ENCODE results near the gene TRDMT1.

TRDMT1 gene

GRCh38 chr10:17109475-17110207 lies 91.8 kb downstream of the TRDMT1 start:
- in situ Hi-C loops (cut with MboI; ENCODE audit: low pct_unique_long_range_greater_than_20kb, low sequenced_read_pairs, unreplicated experiment), result no loop called here
- DNase-seq (ENCODE audit: low spot score), result no peak
- TF ChIP-seq, protein P1, sequence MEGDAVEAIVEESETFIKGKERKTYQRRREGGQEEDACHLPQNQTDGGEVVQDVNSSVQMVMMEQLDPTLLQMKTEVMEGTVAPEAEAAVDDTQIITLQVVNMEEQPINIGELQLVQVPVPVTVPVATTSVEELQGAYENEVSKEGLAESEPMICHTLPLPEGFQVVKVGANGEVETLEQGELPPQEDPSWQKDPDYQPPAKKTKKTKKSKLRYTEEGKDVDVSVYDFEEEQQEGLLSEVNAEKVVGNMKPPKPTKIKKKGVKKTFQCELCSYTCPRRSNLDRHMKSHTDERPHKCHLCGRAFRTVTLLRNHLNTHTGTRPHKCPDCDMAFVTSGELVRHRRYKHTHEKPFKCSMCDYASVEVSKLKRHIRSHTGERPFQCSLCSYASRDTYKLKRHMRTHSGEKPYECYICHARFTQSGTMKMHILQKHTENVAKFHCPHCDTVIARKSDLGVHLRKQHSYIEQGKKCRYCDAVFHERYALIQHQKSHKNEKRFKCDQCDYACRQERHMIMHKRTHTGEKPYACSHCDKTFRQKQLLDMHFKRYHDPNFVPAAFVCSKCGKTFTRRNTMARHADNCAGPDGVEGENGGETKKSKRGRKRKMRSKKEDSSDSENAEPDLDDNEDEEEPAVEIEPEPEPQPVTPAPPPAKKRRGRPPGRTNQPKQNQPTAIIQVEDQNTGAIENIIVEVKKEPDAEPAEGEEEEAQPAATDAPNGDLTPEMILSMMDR (IDR thresholded peaks at IDR 0.05; ENCODE audit: extremely low read depth, insufficient read depth, missing control alignments), result no peak

GRCh38 chr10:17109046-17109445 lies 92.4 kb downstream of the TRDMT1 start:
- DNase-seq (ENCODE audit: low spot score), result no peak
- in situ Hi-C loops (cut with MboI; ENCODE audit: low pct_unique_long_range_greater_than_20kb, low sequenced_read_pairs, unreplicated experiment), result no loop called here
- TF ChIP-seq, protein P1 (IDR thresholded peaks at IDR 0.05; ENCODE audit: extremely low read depth, insufficient read depth, missing control alignments), result no peak

- TF ChIP-seq, protein P1 (IDR thresholded peaks at IDR 0.05; ENCODE audit: extremely low read depth, insufficient read depth, missing control alignments), result no peak
- in situ Hi-C loops (cut with MboI; ENCODE audit: low pct_unique_long_range_greater_than_20kb, low sequenced_read_pairs, unreplicated experiment), result no loop called here
- no peak for DNase-seq (ENCODE audit: low spot score)
These were observed 94.5 kb downstream of the TRDMT1 start for GRCh38 chr10:17106991-17107390.

DNA sequence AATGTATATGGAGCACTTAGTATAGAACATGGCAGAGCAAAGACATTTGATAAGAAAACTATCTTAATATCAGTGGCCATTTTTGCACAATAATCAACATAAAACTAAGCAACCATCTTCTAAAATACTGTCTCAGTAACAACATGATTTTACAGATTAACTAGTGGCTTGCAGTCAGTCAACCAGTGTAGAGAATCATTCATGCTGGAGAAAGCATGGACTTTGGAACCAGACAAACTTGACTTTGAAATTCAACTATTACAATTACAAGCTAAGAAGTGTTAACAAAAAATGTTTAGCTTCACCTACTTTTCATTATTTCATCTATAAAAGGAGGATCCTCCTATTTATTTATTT lies 99.6 kb downstream of the TRDMT1 start:
- in situ Hi-C loops (cut with MboI; ENCODE audit: low pct_unique_long_range_greater_than_20kb, low sequenced_read_pairs, unreplicated experiment), result no loop called here
- TF ChIP-seq, protein P1 (IDR thresholded peaks at IDR 0.05; ENCODE audit: extremely low read depth, insufficient read depth, missing control alignments), result no peak
- no peak for DNase-seq (ENCODE audit: low spot score)

GRCh38 chr10:17101257-17101909 lies 100.1 kb downstream of the TRDMT1 start:
- DNase-seq (ENCODE audit: low spot score), result no peak
- in situ Hi-C loops (cut with MboI; ENCODE audit: low pct_unique_long_range_greater_than_20kb, low sequenced_read_pairs, unreplicated experiment), result no loop called here
- TF ChIP-seq, protein P1 (IDR thresholded peaks at IDR 0.05; ENCODE audit: extremely low read depth, insufficient read depth, missing control alignments), result no peak

GRCh38 chr10:17100586-17100985 lies 100.9 kb downstream of the TRDMT1 start:
- in situ Hi-C loops (cut with MboI; ENCODE audit: low pct_unique_long_range_greater_than_20kb, low sequenced_read_pairs, unreplicated experiment), result no loop called here
- TF ChIP-seq, protein P1 (IDR thresholded peaks at IDR 0.05; ENCODE audit: extremely low read depth, insufficient read depth, missing control alignments), result no peak
- DNase-seq (ENCODE audit: low spot score), result no peak

All from GM13977 (cell line).